B cell (primary cell): Measurements from ENCODE around the gene ZNF496.

Experiments used
- EZH2 ChIP-seq: IDR thresholded peaks from 2 replicates; pipeline ENCODE4 v1.6.1; 2012; ENCODE audit warnings: borderline replicate concordance, low read depth, mild to moderate bottlenecking, moderate library complexity, low read length; ENCODE audit not compliant: insufficient read depth, poor library complexity, severe bottlenecking
- TF ChIP-seq, protein P1 (sequence below): fragments of 200-600 bp; IDR thresholded peaks from one replicate; pipeline ENCODE4 v1.8.0; 2022; ENCODE audit warnings: antibody characterized with exemption, mild to moderate bottlenecking

DNA sequence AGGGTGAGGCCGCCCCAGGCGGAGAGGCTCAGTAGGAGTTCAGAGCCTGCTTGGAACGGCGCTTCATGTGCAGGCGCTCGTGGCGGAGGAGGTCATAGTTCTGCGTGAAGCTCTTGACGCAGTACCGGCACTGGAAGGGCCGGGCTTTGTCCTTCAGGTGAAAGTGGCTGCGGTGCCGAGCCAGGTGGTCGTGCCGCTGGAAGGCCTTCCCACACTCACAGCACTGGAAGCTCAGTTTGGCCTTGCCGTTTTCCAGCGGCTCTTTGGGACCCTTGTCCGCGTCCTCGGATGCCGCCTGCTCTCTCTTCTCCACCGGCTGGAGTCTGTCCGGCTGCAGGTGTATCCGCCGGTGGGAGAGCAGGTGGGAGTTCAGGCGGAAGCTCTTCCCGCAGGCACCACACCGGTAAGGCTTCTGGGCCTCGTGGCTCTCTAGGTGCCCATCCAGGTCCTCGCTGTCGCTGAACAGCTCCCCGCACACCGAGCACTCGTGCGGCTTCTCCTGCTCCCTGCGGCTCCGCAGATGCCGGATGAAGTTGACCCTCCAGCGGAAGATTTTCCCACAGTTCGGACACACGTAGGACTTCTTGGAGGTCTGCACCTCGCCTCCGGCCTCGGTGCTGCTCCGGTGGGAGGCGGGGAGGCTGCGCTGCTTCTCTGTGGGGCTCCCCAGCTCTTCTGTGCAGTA lies 31.0 kb downstream of the ZNF496 start:
- TF ChIP-seq, protein P1, sequence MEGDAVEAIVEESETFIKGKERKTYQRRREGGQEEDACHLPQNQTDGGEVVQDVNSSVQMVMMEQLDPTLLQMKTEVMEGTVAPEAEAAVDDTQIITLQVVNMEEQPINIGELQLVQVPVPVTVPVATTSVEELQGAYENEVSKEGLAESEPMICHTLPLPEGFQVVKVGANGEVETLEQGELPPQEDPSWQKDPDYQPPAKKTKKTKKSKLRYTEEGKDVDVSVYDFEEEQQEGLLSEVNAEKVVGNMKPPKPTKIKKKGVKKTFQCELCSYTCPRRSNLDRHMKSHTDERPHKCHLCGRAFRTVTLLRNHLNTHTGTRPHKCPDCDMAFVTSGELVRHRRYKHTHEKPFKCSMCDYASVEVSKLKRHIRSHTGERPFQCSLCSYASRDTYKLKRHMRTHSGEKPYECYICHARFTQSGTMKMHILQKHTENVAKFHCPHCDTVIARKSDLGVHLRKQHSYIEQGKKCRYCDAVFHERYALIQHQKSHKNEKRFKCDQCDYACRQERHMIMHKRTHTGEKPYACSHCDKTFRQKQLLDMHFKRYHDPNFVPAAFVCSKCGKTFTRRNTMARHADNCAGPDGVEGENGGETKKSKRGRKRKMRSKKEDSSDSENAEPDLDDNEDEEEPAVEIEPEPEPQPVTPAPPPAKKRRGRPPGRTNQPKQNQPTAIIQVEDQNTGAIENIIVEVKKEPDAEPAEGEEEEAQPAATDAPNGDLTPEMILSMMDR: no peak
- TF ChIP-seq EZH2: no peak
